Lower leg skin (tissue), 4 donors: ENCODE results near the gene CLASP2. TPM values are rescaled to one million over a fixed set of nuclear protein-coding genes. Genes with fewer than 3 reads are reported as not detected.
"Not testable (repeated sequence)": the region's sequence is repeated elsewhere in the genome, so short reads cannot be mapped to it uniquely, and the experiment has no call there.

Source experiments
- DNase-seq, 2 donors: peaks; one replicate each; pipeline ENCODE4 v3.0.0-alpha.2; 2019; ENCODE audit warnings: low spot score in 2 of 2
- H3K4me3 ChIP-seq: fragments of 200-600 bp; sonication (generic); 2 replicates; pipeline ENCODE4 v1.5.1; 2017; ENCODE audit warnings: mild to moderate bottlenecking, low read depth; ENCODE audit not compliant: poor library complexity, severe bottlenecking
- POLR2A ChIP-seq, 2 donors: fragments of 450-650 bp; IDR thresholded peaks; one replicate each; pipeline ENCODE4 v1.6.1; 2016 to 2017; ENCODE audit warnings: antibody characterized with exemption in 2 of 2, mild to moderate bottlenecking in 1 of 2, moderate library complexity in 1 of 2
- WGBS, 2 donors: methylation state at CpG; one replicate each; pipeline ENCODE4 v1.1.5; 2018; 5-methylcytosine and 5-hydroxymethylcytosine counted together
- intact Hi-C: fragments of 100-400 bp; cut with DNase I; formaldehyde crosslinking; loops from one replicate; pipeline ENCODE4 v1.15.0; 2023; ENCODE audit warnings: low total_unique reads
- total RNA-seq, 4 donors: library from RNA; depleted of rRNA; stranded (reverse); fragments of >200 nt; gene quantifications; one replicate each; pipeline ENCODE4 v1.1.0, GENCODE V29; 2016
- TF ChIP-seq, protein P1 (sequence below), 3 donors: fragments of 450-650 bp; IDR thresholded peaks; one replicate each; pipeline ENCODE4 v1.5.1; 2016; ENCODE audit warnings: antibody characterized with exemption in 3 of 3, mild to moderate bottlenecking in 3 of 3, moderate library complexity in 2 of 3

The CLASP2 gene
- total RNA-seq, 4 donors from 2014 or later, result 27.2 to 76.8 (median 49.8) TPM

DNA sequence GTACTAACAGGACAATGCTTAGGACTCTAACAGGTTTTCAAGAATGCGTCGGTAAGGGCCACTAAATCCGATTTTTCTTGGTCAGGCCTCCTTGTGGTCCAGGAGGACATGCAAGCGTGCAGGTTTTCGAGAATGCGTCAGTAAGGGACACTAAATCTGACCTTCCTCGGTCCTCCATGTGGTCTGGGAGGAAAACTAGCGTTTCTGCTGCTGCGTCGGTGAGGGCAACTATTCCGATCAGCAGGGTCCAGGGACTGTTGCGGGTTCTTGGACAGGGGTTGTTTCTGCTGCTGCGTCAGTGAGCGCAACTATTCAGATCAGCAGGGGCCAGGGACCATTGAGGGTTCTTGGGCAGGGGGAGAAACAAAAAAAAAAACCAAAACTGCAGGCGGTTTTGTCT lies 270.1 kb downstream of the CLASP2 start:
- DNase-seq, result no peak
- intact Hi-C loops, result no loop called here
- TF ChIP-seq, protein P1, sequence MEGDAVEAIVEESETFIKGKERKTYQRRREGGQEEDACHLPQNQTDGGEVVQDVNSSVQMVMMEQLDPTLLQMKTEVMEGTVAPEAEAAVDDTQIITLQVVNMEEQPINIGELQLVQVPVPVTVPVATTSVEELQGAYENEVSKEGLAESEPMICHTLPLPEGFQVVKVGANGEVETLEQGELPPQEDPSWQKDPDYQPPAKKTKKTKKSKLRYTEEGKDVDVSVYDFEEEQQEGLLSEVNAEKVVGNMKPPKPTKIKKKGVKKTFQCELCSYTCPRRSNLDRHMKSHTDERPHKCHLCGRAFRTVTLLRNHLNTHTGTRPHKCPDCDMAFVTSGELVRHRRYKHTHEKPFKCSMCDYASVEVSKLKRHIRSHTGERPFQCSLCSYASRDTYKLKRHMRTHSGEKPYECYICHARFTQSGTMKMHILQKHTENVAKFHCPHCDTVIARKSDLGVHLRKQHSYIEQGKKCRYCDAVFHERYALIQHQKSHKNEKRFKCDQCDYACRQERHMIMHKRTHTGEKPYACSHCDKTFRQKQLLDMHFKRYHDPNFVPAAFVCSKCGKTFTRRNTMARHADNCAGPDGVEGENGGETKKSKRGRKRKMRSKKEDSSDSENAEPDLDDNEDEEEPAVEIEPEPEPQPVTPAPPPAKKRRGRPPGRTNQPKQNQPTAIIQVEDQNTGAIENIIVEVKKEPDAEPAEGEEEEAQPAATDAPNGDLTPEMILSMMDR (IDR thresholded peaks at IDR 0.05), result no peak
- TF ChIP-seq POLR2A (IDR thresholded peaks at IDR 0.05), result no peak
- 94 to 97% methylated on average over 15 of the region's 15 CpGs for WGBS, 2 donors
- H3K4me3 ChIP-seq, result no peak overlapping the region

DNA sequence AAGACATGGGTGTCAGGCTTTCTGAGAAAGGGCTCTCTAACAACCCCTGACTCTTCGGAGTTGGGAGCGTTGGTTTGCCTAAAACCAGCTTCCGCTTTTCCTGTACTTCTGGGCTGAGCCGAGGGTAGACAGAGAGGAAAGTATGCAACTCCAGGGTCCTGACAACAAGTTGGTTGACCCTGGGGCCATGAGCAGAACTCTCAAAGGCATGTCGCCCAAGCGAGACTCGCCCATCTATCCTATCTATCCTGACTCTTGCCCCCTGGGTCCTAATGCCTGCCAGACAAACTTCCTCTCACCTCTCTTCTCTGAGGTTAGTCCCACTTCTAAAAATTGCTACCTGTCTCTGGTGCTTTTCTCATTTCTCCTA lies 270.8 kb downstream of the CLASP2 start:
- DNase-seq, H3K4me3 ChIP-seq, intact Hi-C loops: not testable (repeated sequence)
- 59 to 69% methylated on average over 7 of the region's 7 CpGs for WGBS, 2 donors

Other genes starting within 250 kb of the CLASP2 start
- gene PDCD6IP, start 80.4 kb upstream of the CLASP2 start, total RNA-seq, result 100 to 1,000 TPM; 152 to 373 (median 269) TPM